Measurements from ENCODE around the gene SCTR. TPM values are rescaled to one million over a fixed set of nuclear protein-coding genes. Genes with fewer than 3 reads are reported as not detected.
"Not testable (repeated sequence)": the region's sequence is repeated elsewhere in the genome, so short reads cannot be mapped to it uniquely, and the experiment has no call there.

The SCTR gene
- total and polyA plus RNA-seq, 2 of the 8 experiments (the other 6 are each of a cell fraction or from before 2014, with no cell fraction given): 0.15 TPM; not detected in 1

GRCh38 chr2:119403618-119404017 lies 120.7 kb downstream of the SCTR start:
- not testable (repeated sequence) for H4K8ac ChIP-seq (ENCODE audit: extremely low read depth, insufficient read depth, low read length); H3K4me1 ChIP-seq (replicated peaks in 1 of 4; ENCODE audit: control insufficient read depth in 3 of 4, insufficient read depth in 4 of 4, low read length in 3 of 4)
- CTCF ChIA-PET (ENCODE audit: partially characterized antibody): interaction anchor here (0.6 to 21.3 kb wide), 4 partner anchors 16 to 87 kb away, joined by 3 to 411 read pairs (median 3); no protein-coding TSS in a partner anchor

More at GRCh38 chr2:119403618-119404017, 120.7 kb downstream of the SCTR start:
- H3K9ac ChIP-seq (replicated peaks in 1 of 4; ENCODE audit: extremely low read depth in 1 of 4, low read depth in 3 of 4, low read length in 3 of 4); FAIRE-seq; H3K23me2 ChIP-seq (ENCODE audit: low read depth, low read length); H3K56ac ChIP-seq (replicated peaks; ENCODE audit: insufficient read length, low read depth, low read length); H2BK12ac ChIP-seq (ENCODE audit: low read depth, low read length); H3K79me1 ChIP-seq (ENCODE audit: low read depth, low read length); H2BK120ac ChIP-seq (replicated peaks; ENCODE audit: low read depth, low read length); H3K18ac ChIP-seq (ENCODE audit: extremely low read depth, low read length); POLR2A ChIA-PET (ENCODE audit: partially characterized antibody); H3K23ac ChIP-seq (ENCODE audit: insufficient read length); H3K9me3 ChIP-seq (ENCODE audit: insufficient read depth in 2 of 2, low read depth in 1 of 2, low read length in 1 of 2); H3K14ac ChIP-seq (ENCODE audit: insufficient read length); H3K79me2 ChIP-seq (ENCODE audit: control insufficient read depth in 1 of 2, insufficient read depth in 2 of 2, low read length in 2 of 2); H2BK20ac ChIP-seq (ENCODE audit: low read length); H4K20me1 ChIP-seq (replicated peaks in 1 of 2; ENCODE audit: control insufficient read depth in 1 of 2, insufficient read depth in 2 of 2, low read length in 2 of 2); H2AFZ ChIP-seq (ENCODE audit: low read length); H2BK5ac ChIP-seq (ENCODE audit: low read depth, low read length); H4K91ac ChIP-seq (replicated peaks; ENCODE audit: insufficient read length, low read length); H3K4me2 ChIP-seq (ENCODE audit: insufficient read depth in 1 of 2, low read depth in 2 of 2, low read length in 2 of 2); H2BK15ac ChIP-seq (ENCODE audit: low read length); H4K5ac ChIP-seq (ENCODE audit: insufficient read length, low read depth, low read length); H3K4ac ChIP-seq (replicated peaks; ENCODE audit: insufficient read length, low read depth, low read length); H3K27ac ChIP-seq (ENCODE audit: low read depth, low read length); H3K27me3 ChIP-seq (replicated peaks in 1 of 4; ENCODE audit: control insufficient read depth in 3 of 4, extremely low read depth in 1 of 4, insufficient read depth in 3 of 4, low read length in 3 of 4); H2AK5ac ChIP-seq (ENCODE audit: low read depth, low read length); H3K4me3 ChIP-seq (ENCODE audit: extremely low read depth in 1 of 4, insufficient read depth in 2 of 4, low read depth in 3 of 4, low read length in 4 of 4); H3K36me3 ChIP-seq (ENCODE audit: control insufficient read depth in 2 of 4, insufficient read depth in 4 of 4, low read length in 3 of 4); DNase-seq (ENCODE audit: low read depth in 1 of 2, low spot score in 2 of 2): not testable (repeated sequence)
- WGBS, 2 experiments (ENCODE audit: extremely low coverage in 1 of 2, insufficient coverage in 1 of 2, insufficient read length in 1 of 2, insufficient replicate concordance in 2 of 2, low coverage in 1 of 2, low lambda C conversion rate in 2 of 2, missing lambda C conversion rate in 1 of 2): 91% methylated on average over 12 of the region's 12 CpGs; no CpG with 5 or more reads in 1 of the 2 experiments

Data from H1 (cell line).